ENCODE results near the gene BRS3.
A peak's percentile ranks its signal among the peaks of the same experiment; 100 is the strongest.

BRS3 gene

DNA sequence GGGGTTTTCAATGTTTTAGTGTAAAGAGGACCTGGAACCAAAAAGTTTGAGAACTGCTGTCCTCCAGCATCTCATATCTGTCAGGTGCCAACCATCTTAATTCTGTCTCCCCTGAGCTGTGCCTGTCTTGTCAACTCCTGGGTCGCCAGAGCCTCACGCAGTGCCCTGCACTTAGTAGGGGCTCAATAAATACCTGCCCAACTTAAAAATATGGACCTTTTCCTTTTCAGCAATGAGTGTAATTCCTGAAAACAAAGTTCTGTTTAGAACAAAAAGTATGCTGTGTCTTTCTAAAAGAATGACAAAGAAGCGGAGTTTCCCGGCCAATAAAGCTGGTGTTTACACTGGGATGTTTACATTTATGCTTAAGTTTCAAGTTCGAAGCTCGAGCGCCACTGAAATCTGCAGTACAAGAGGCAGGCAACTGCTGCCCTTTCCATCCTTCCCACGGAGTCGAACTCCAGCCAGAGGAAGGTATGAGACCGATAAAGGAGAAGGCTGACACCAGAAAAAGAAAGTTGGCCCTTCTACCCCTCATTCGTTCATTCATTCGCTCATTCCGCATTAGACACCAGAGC is 8.5 kb downstream of the BRS3 start:
- no peak for DNase-seq (ENCODE audit: low read depth)

DNA sequence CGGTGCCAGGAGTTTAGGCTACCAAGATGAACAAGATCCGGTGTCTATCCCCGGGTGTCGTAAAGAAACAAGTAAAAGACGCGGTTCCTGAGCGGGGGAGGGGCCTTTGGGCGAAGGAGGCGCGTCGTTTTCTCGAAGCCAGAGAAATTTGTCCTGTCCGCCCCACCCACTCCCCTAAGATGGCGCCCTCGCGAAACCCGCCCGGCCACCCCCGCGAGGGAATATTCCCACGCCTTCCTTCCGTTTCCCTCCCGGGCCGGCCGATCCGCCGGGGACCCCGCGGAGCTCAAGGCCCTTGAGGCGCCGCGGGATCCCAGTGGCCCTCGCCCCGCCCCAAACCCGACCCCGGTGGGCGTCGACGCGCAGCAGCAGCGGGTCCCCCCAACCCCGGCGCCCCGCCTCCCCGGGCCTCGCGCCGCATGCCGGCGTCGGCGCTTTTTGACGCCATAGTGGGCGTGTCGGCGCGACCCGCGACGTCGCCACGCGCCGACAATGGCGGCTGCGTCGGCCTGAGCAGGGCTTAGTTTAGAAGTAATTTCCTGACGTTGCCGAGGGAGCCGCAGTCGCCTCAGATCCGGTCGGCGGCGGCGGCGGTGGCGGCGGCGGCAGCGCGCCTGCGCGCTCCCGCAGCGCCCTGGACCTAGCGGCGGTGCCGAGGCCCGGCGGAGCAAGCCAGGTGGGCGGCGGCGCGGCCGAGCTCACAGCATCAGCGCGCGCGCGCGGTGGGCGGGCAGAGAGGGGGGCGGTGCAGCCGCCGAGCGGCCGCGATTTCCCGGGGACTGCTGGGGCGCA is 9.2 kb downstream of the BRS3 start:
- DNase-seq (ENCODE audit: low read depth) = peak; percentile 69

DNA sequence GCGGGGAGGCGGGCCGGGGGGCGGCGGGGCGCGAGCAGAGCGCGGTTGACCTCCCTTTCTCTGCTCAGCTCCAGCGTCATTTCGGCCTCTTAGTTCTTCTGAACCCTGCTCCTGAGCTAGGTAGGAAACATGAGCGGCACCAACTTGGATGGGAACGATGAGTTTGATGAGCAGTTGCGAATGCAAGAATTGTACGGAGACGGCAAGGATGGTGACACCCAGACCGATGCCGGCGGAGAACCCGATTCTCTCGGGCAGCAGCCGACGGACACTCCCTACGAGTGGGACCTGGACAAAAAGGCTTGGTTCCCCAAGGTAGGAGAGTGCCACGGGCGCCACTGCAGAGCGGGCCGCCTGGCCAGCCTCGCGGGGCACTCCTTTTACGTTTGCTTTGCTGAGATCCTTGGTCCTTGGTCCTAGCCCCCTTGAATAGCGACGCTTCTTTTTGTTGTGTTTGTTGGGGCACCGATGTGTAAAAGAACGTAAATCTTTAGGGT is 9.9 kb downstream of the BRS3 start, which contains the start of gene HTATSF1:
Gene HTATSF1 (plus strand): TSS at position 37 of the 497 bp plus-strand sequence. CDS start 93 bp downstream, at position 130.
- DNase-seq (ENCODE audit: low read depth) = no peak

DNA sequence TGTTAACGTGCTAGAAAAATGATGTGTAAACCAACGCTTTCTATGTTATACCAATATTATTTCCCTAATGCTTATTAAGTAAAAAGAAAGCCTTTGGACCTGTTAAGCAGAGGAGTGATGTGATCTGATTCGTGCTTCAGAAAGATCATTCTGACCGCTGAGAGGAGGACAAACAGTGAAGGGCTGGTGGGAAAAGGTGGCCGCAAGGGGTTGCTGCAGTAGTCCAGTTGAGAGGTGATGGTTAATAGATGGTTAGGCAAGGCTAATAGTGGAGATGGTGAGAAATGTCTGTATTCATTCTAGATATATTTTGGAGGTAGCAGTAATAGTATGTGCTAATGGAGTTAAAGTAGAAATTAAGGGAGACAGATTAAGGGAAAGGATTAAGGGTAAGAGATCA is 31.3 kb downstream of the BRS3 start:
- DNase-seq (ENCODE audit: low read depth) = no peak

DNA sequence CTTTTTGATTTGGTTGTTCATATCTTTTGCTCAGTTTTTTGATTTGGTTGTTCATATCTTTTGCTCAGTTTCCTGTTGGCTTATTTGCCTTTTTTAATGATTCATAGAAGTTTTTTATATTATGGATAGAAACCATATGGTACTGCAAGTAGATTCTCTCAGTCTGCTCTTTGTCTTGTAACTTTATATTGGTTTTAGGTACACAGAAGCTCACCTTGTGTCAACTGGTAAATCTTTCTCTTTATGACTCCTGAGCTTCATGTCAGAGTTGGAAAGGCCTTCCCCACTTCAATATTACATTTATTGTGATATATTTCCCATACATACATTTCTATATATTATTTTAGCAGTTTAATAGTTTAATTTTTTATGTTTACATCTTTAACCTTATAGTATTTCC is 36.0 kb downstream of the BRS3 start:
- DNase-seq (ENCODE audit: low read depth) = no peak

DNA sequence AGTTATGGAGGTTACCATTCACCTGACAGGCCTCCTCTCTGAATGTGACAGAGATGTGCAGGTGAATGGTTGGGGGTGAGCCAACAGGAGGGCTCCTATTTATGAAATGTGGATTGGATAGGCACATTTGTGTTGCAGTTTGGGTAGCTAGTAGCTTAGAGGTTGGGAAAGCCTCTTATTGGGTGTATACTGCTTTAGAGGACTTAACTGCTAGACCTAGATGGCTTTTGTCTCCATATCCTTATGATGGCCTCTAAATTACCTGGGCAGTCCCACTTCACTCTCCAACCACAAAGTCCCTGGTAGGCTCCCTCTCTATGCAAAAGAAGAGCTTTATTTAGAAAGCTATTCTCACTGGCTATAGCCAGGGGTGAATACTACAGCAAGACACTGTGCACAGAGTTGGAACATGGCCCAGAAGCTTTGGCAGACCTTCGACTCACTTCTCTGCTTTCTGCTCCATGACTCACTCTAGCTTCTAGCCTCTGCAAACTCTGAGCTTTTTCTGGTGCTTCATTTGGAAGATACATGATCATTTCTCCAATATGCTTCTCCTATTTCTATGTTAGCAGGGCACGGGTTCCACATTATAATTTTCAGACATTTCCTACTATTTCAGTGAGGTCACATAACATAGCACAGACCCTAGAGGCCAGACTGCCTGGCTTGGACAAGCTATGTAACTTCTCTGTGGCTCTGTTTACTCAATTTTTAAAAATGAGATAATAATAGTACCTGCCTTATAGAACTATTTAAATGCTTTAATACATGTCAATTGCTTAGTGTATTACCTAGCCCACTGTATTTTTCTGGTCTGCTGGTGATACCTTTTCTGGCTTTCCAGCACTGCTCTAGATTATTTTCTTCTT is 38.2 kb downstream of the BRS3 start:
- no peak for DNase-seq (ENCODE audit: low read depth)

DNA sequence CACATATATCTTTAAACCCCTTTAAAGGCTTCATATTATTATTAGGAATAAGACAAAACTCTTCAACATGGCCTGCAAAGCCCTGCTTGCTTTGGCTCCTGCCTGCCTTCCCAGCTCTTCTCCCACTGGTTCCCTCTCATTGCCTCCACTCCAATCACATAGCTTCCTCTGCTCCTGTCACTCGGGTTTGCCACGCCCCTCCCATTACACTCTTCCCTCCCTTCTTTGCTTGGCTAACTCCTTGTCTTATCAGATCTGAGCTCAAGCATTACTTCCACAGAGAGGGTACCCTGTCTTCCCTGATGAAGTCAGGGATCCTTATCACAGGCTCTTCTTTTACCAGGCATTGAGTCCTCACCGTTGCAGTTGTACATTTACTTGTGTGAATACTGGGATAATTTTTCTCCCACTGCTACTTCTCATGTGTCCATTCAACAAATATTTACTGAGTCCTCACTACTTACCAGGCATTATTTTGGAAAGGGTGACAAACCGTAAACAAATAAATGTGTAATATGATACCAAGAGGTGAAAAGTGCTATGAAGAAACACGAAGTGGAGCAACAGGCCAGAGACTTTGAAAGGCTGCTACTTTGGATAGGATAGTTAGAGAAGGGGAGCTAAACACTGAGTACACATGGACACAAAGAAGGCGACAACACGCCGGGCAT is 41.0 kb downstream of the BRS3 start:
- DNase-seq (ENCODE audit: low read depth) = no peak

DNA sequence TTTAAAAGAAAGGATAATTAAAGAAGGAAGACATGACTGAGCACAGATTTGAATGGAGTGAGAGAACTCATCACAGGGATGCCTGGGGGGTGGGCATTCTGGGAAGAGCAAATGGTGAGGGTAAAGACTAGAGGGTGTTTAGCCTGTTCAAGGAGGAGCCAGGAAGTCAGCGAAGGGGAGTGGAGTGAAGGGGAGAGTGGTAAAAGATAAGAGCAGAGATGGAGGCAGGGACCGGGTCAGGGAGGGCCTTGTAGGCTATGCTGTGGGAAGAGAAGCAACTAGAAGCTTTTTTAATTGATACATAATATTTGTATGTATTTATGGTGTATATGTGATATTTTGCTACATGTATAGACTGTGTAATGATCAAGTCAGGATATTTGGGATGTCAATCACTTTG is 42.0 kb downstream of the BRS3 start:
- no peak for DNase-seq (ENCODE audit: low read depth)

DNA sequence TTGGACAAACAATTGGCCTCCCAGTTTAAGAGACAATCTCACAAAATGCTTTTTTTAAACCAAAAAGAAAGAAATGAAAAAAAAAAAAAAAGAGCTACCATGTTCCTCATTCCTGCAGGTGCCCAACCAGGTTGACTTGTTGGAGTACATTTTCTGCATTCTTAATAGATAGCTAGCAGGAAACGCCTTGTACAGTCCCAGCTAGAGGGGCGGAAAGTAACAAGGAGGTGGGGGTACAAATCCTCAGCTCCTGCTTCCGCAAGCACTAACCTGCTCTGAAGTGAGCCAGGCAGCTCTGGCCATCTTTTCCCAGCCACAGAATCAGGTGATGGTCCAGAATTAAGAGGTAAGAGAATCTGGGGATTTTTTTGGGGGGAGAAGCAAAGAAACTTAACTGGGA is 44.2 kb downstream of the BRS3 start, which contains the start of gene VGLL1:
Gene VGLL1 (plus strand): TSS at position 265 of the 400 bp plus-strand sequence. CDS start 3,806 bp downstream, outside the sequence.
- DNase-seq (ENCODE audit: low read depth) = no peak

DNA sequence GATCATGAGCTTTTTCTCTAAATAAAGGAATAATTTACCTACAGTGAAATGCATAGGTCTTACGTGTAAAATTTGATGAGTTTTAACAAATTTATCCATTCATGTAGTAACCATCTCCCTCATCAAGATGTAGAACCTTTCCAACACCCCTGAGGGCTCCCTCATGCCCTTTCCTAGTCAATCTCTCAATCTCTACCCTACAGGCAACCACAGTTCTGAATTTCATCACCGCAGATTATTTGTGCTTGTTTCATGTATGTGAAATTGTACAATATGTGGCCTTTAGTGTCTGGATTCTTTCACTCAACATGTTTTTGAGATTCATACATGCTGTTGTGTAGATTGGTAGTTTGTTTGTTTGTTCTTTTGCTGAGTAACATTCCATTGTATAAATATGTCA is 46.4 kb downstream of the BRS3 start:
- no peak for DNase-seq (ENCODE audit: low read depth)

DNA sequence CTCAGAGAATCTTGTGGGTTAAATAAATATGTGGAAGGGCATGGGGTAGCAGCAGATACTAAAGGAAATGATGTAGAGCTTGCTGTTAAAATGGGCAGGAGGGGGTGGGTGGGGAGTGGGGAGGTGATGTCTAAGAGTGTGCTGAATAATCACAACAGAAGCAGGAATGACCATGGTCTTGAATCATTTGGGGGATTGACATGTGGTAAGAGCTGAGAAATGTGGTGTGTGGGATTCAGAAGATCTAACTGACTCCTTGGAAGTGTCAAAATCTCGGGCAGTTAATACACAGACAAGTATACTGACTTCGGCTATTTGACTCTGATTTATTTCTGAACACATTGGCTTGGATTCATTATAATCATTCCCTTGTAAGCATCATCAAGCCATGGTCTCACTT is 51.1 kb downstream of the BRS3 start:
- no peak for DNase-seq (ENCODE audit: low read depth)

DNA sequence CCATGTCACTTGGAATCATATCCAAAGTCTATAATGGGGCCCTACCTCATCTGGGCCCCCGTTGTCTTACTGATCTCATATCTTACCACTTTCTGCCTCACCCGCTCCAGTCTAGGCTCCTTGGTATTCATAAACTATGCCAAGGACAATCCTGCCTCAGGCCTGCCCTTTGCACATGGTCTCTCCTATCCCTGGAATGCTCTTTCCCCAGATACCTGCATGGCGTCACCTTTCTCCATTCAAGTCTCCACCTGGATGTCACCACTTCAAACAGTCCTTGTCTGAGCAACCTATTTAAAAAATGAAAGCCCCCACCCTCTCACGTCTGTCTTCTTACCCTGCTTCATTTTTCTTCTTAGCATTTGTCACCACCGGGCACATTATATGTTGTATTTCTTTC is 52.5 kb downstream of the BRS3 start:
- DNase-seq (ENCODE audit: low read depth) = no peak

DNA sequence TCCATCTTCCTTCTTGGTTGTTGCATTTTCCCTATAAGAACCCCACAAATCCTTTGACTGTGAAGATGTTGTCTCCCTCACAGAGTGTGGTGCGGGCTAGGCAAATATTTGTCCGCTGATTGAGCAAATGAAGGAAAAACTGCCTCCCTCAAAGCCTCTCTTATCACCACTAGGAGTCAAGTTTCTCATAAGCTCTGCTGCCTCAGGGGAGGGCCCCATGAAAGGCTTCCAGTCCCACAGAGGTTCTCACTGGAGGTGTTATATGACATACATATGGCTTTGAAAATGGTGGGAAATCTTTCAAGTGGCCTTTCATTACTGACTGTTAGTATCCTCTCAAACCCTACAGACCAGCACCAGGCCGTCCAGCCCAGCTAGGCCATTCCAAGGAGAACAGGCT is 53.5 kb downstream of the BRS3 start:
- no peak for DNase-seq (ENCODE audit: low read depth)

DNA sequence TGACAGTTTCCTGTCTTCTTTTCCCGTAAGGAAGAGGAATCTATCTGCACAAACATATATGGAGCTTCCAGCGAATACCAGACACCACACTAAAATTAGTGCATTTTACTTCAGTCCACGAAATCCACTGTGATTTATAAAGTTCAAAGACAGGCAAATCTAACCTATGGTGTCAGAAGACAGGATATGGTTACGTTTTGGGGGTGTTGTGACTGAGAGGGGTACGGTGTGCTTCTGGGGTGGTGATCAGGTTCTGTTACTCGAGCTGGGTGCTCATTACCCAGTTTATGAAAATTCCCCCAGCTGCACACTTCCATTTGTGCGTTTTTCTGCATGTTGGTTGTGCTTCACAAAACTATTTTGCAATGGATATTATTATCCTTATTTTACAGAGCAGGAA is 54.5 kb downstream of the BRS3 start:
- no peak for DNase-seq (ENCODE audit: low read depth)

All from stimulated activated CD8-positive, alpha-beta memory T cell treated with anti-CD3 and anti-CD28 coated beads, Interleukin-12 subunit alpha, Interleukin-12 subunit beta, amount 100 ng/mL, for 1 hour (primary cell).